H1 (cell line): ENCODE data around the gene REC8. TPM values are rescaled to one million over a fixed set of nuclear protein-coding genes. Genes with fewer than 3 reads are reported as not detected.

Experiments
- CTCF ChIA-PET: fragments of 300-600 bp; sonication (Branson Sonifier 250); formaldehyde crosslinking; loops from one replicate; lab custom pipeline; 2021; ENCODE audit not compliant: partially characterized antibody; lab: Charles Lee
- POLR2A ChIA-PET: fragments of 300-600 bp; sonication (Branson Sonifier 250); formaldehyde crosslinking; loops from one replicate; lab custom pipeline; 2021; ENCODE audit warnings: inconsistent platforms; ENCODE audit not compliant: partially characterized antibody; lab: Charles Lee
- DNase-seq, 2 experiments: peaks; one replicate each; pipeline versions ENCODE4 v3.0.0 to v3.0.0-alpha.2; 2010 to 2022; ENCODE audit warnings: low spot score in 2 of 2, low read depth in 1 of 2, mixed read lengths in 1 of 2
- FAIRE-seq: peaks from 2 replicates; lab custom pipeline; 2011; peaks lifted over from hg19 to GRCh38; lab: Jason Lieb, UNC
- H2AFZ ChIP-seq: 2 replicates; pipeline ENCODE4 v1.8.1; 2012; ENCODE audit warnings: low read length, inconsistent platforms
- H2AK5ac ChIP-seq: 2 replicates; pipeline ENCODE4 v1.6.1; 2013; ENCODE audit warnings: low read depth, low read length
- H2BK120ac ChIP-seq: replicated peaks from 2 replicates; pipeline ENCODE3; 2013; ENCODE audit warnings: low read depth, low read length, inconsistent platforms
- H2BK12ac ChIP-seq: 2 replicates; pipeline ENCODE4 v1.6.1; 2013; ENCODE audit warnings: low read depth, low read length
- H2BK15ac ChIP-seq: 2 replicates; pipeline ENCODE4 v1.6.1; 2013; ENCODE audit warnings: low read length
- H2BK20ac ChIP-seq: 2 replicates; pipeline ENCODE4 v1.6.1; 2013; ENCODE audit warnings: low read length
- H2BK5ac ChIP-seq: 2 replicates; pipeline ENCODE4 v1.6.1; 2013; ENCODE audit warnings: low read depth, low read length
- H3K14ac ChIP-seq: 2 replicates; pipeline ENCODE4 v1.6.1; 2013; ENCODE audit warnings: inconsistent platforms; ENCODE audit not compliant: insufficient read length
- H3K18ac ChIP-seq: 2 replicates; pipeline ENCODE4 v1.6.1; 2013; ENCODE audit warnings: low read length; ENCODE audit errors: extremely low read depth
- H3K23ac ChIP-seq: 2 replicates; pipeline ENCODE4 v1.6.1; 2013; ENCODE audit warnings: inconsistent platforms; ENCODE audit not compliant: insufficient read length
- H3K23me2 ChIP-seq: 2 replicates; pipeline ENCODE4 v1.6.1; 2013; ENCODE audit warnings: low read depth, low read length
- H3K27ac ChIP-seq: 2 replicates; pipeline ENCODE4 v1.6.1; 2011; ENCODE audit warnings: low read depth, low read length, inconsistent platforms
- H3K27me3 ChIP-seq, 4 experiments: replicated peaks in 1 of 4; 1 replicate in 1 of 4; 2 replicates in 3 of 4; pipeline versions ENCODE4 v1.6.1 to v1.8.1; 2011 to 2013; ENCODE audit warnings: low read length in 3 of 4, mild to moderate bottlenecking in 3 of 4, inconsistent platforms in 2 of 4, mixed read lengths in 2 of 4, moderate library complexity in 1 of 4; ENCODE audit not compliant: control insufficient read depth in 3 of 4, insufficient read depth in 3 of 4; ENCODE audit errors: extremely low read depth in 1 of 4
- H3K36me3 ChIP-seq, 4 experiments: 2 replicates each; pipeline versions ENCODE4 v1.6.1 to v1.8.1; 2011 to 2013; ENCODE audit warnings: mild to moderate bottlenecking in 4 of 4, low read length in 3 of 4, moderate library complexity in 2 of 4, control low read depth in 1 of 4, inconsistent platforms in 1 of 4; ENCODE audit not compliant: insufficient read depth in 4 of 4, control insufficient read depth in 2 of 4
- H3K4ac ChIP-seq: replicated peaks from 2 replicates; pipeline ENCODE3; 2013; ENCODE audit warnings: low read length, low read depth, mixed read lengths, inconsistent platforms; ENCODE audit not compliant: insufficient read length
- H3K4me1 ChIP-seq, 4 experiments: replicated peaks in 1 of 4; 1 replicate in 1 of 4; 2 replicates in 3 of 4; pipeline versions ENCODE4 v1.6.1 to v1.8.1; 2011 to 2013; ENCODE audit warnings: low read length in 3 of 4, inconsistent platforms in 2 of 4, mixed read lengths in 1 of 4; ENCODE audit not compliant: insufficient read depth in 4 of 4, control insufficient read depth in 3 of 4
- H3K4me2 ChIP-seq, 2 experiments: 2 replicates each; pipeline versions ENCODE4 v1.6.1 to v1.8.1; 2011 to 2013; ENCODE audit warnings: low read depth in 2 of 2, low read length in 2 of 2, control low read depth in 1 of 2, inconsistent platforms in 1 of 2, mild to moderate bottlenecking in 1 of 2; ENCODE audit not compliant: insufficient read depth in 1 of 2
- H3K4me3 ChIP-seq, 4 experiments: fragments of 200-600, 300-600 bp in 1 of 4; sonication (generic), shearing (Covaris generic), sonication (Bioruptor Twin) in 1 of 4; 2 replicates each; pipeline versions ENCODE4 v1.5.1 to v1.8.1; 2011 to 2016; ENCODE audit warnings: low read length in 4 of 4, low read depth in 3 of 4, control low read depth in 2 of 4, inconsistent platforms in 2 of 4, mild to moderate bottlenecking in 2 of 4, mixed read lengths in 1 of 4, moderate library complexity in 1 of 4; ENCODE audit not compliant: insufficient read depth in 2 of 4; ENCODE audit errors: extremely low read depth in 1 of 4
- H3K56ac ChIP-seq: replicated peaks from 2 replicates; pipeline ENCODE3; 2013; ENCODE audit warnings: low read depth, mild to moderate bottlenecking, mixed read lengths, low read length, inconsistent platforms; ENCODE audit not compliant: insufficient read length
- H3K79me1 ChIP-seq: 2 replicates; pipeline ENCODE4 v1.6.1; 2013; ENCODE audit warnings: low read depth, low read length, control low read depth
- H3K79me2 ChIP-seq, 2 experiments: 2 replicates each; pipeline versions ENCODE4 v1.6.1 to v1.8.1; 2012 to 2013; ENCODE audit warnings: low read length in 2 of 2, mild to moderate bottlenecking in 2 of 2, inconsistent platforms in 1 of 2; ENCODE audit not compliant: insufficient read depth in 2 of 2, control insufficient read depth in 1 of 2
- H3K9ac ChIP-seq, 4 experiments: replicated peaks in 1 of 4; 1 replicate in 1 of 4; 2 replicates in 3 of 4; pipeline versions ENCODE4 v1.6.1 to v1.8.1; 2011 to 2013; ENCODE audit warnings: low read depth in 3 of 4, low read length in 3 of 4, control low read depth in 2 of 4, mild to moderate bottlenecking in 2 of 4, moderate library complexity in 2 of 4, inconsistent platforms in 1 of 4; ENCODE audit errors: extremely low read depth in 1 of 4
- H3K9me3 ChIP-seq, 2 experiments: 2 replicates each; pipeline versions ENCODE4 v1.6.1 to v1.8.1; 2012 to 2013; ENCODE audit warnings: mild to moderate bottlenecking in 2 of 2, moderate library complexity in 2 of 2, control low read depth in 1 of 2, inconsistent platforms in 1 of 2, low read depth in 1 of 2, low read length in 1 of 2, mixed read lengths in 1 of 2; ENCODE audit not compliant: insufficient read depth in 2 of 2
- H4K20me1 ChIP-seq, 2 experiments: replicated peaks in 1 of 2; 2 replicates each; pipeline versions ENCODE3 to v1.8.1; 2011 to 2013; ENCODE audit warnings: inconsistent platforms in 2 of 2, low read length in 2 of 2, mild to moderate bottlenecking in 1 of 2; ENCODE audit not compliant: insufficient read depth in 2 of 2, control insufficient read depth in 1 of 2
- H4K5ac ChIP-seq: 2 replicates; pipeline ENCODE4 v1.6.1; 2013; ENCODE audit warnings: low read length, low read depth, mixed read lengths, inconsistent platforms; ENCODE audit not compliant: insufficient read length
- H4K8ac ChIP-seq: 2 replicates; pipeline ENCODE4 v1.8.0; 2013; ENCODE audit warnings: mild to moderate bottlenecking, moderate library complexity, low read length, inconsistent platforms; ENCODE audit not compliant: insufficient read depth; ENCODE audit errors: extremely low read depth
- H4K91ac ChIP-seq: replicated peaks from 2 replicates; pipeline ENCODE3; 2013; ENCODE audit warnings: low read length, mixed read lengths, inconsistent platforms; ENCODE audit not compliant: insufficient read length
- CBX5 ChIP-seq: fragments of 300-800, 300-1000 bp; sonication (generic); IDR thresholded peaks from 2 replicates; pipeline ENCODE4 v1.7.1; 2016; ENCODE audit warnings: antibody characterized with exemption, low read length, low read depth
- CHD1 ChIP-seq: IDR thresholded peaks from 2 replicates; pipeline ENCODE4 v1.6.1; 2012; ENCODE audit warnings: low read depth, low read length, improper control_type of control experiment
- FOSL1 ChIP-seq: IDR thresholded peaks from 2 replicates; pipeline ENCODE4 v1.6.1; 2011; ENCODE audit warnings: mild to moderate bottlenecking, low read depth, low read length, moderate library complexity; ENCODE audit not compliant: insufficient read depth
- GABPA ChIP-seq: IDR thresholded peaks from 2 replicates; pipeline ENCODE4 v1.6.1; 2011; ENCODE audit warnings: mild to moderate bottlenecking, low read length, moderate library complexity, borderline replicate concordance; ENCODE audit not compliant: insufficient read depth
- MAFK ChIP-seq: IDR thresholded peaks from 2 replicates; pipeline ENCODE4 v1.6.1; 2012; ENCODE audit warnings: low read depth, mild to moderate bottlenecking, improper control_type of control experiment, low read length
- NANOG ChIP-seq: IDR thresholded peaks from 2 replicates; pipeline ENCODE4 v1.6.1; 2011; ENCODE audit warnings: low read length, low read depth, mild to moderate bottlenecking, inconsistent platforms; ENCODE audit not compliant: insufficient read depth, poor library complexity, severe bottlenecking
- POLR2A ChIP-seq, 2 experiments: IDR thresholded peaks; 1 replicate in 1 of 2; 2 replicates in 1 of 2; pipeline ENCODE4 v1.6.1; 2011; ENCODE audit warnings: low read depth in 2 of 2, low read length in 2 of 2, mild to moderate bottlenecking in 2 of 2; ENCODE audit errors: control extremely low read depth in 1 of 2
- POU5F1 ChIP-seq: IDR thresholded peaks from 2 replicates; pipeline ENCODE4 v1.6.1; 2011; ENCODE audit warnings: low read depth, mild to moderate bottlenecking, low read length, moderate library complexity
- SIN3A ChIP-seq, 2 experiments: IDR thresholded peaks in 1 of 2; conservative IDR thresholded peaks in 1 of 2; 2 replicates each; pipeline ENCODE4 v1.6.1; 2011 to 2012; ENCODE audit warnings: low read length in 2 of 2, improper control_type of control experiment in 1 of 2, low read depth in 1 of 2, mild to moderate bottlenecking in 1 of 2
- TAF1 ChIP-seq: IDR thresholded peaks from 2 replicates; pipeline ENCODE4 v1.6.1; 2011; ENCODE audit warnings: mild to moderate bottlenecking, low read depth, low read length
- TAF7 ChIP-seq: optimal IDR thresholded peaks from 2 replicates; pipeline ENCODE3; 2011; ENCODE audit warnings: low read depth, mild to moderate bottlenecking, inconsistent platforms, low read length, moderate library complexity, borderline replicate concordance
- TCF12 ChIP-seq: IDR thresholded peaks from 2 replicates; pipeline ENCODE4 v1.6.1; 2011; ENCODE audit warnings: low read depth, mild to moderate bottlenecking, low read length
- WGBS, 2 experiments: shearing (Covaris generic) in 1 of 2; methylation state at CpG; one replicate each; pipeline versions ENCODE4 v1.1.6 to v1.1.7; 2013 to 2015; ENCODE audit warnings: low lambda C conversion rate in 2 of 2, mixed read lengths in 2 of 2, inconsistent platforms in 1 of 2, low coverage in 1 of 2, missing lambda C conversion rate in 1 of 2; ENCODE audit not compliant: insufficient replicate concordance in 2 of 2, insufficient coverage in 1 of 2, insufficient read length in 1 of 2; ENCODE audit errors: extremely low coverage in 1 of 2, missing lambda C conversion rate in 1 of 2; 5-methylcytosine and 5-hydroxymethylcytosine counted together
- polyA plus RNA-seq, 7 experiments: library from polyadenylated mRNA; depleted of rRNA in 3 of 7; stranded (reverse) in 5 of 7; unstranded in 2 of 7; fragments of >200 nt in 5 of 7; fragments of 200-250 nt in 2 of 7; gene quantifications; 1 replicate in 5 of 7; 2 replicates in 1 of 7; 4 replicates in 1 of 7; pipeline versions ENCODE4 v1.2.1 to v1.2.3, GENCODE V29; 2011 to 2013; ENCODE audit warnings: missing spikeins in 2 of 7, mixed read lengths in 2 of 7
- total RNA-seq: library from RNA; stranded (reverse); fragmentation: NEBNext Ultra II Directional; extraction: Animal tissue kit (Norgen Biotek cat#: 25700); gene quantifications from 2 replicates; pipeline ENCODE4 v1.2.1, GENCODE V29; 2021

Gene REC8
- total and polyA plus RNA-seq, 2 of the 8 experiments (the other 6 are each of a cell fraction or from before 2014, with no cell fraction given) = 9.8 to 28.5 TPM

GRCh38 chr14:24146453-24146977 is 25.4 kb upstream of the REC8 start, which contains the start of gene PSME2:
TSS of gene PSME2 (minus strand) at chr14:24146610. CDS start at chr14:24146581, 29 bp downstream.
- H3K4me1 ChIP-seq = peaks cover 0 to 10% (median 8%) of the 10 kb centered on the region in 4 experiments; a peak in 5 of 7 replicates
- no peak within 1 kb of the TSS for H3K23ac ChIP-seq
- H3K56ac ChIP-seq = peak within 1 kb of the TSS; percentile 52
- H3K79me2 ChIP-seq = peaks cover 0 to 28% of the 10 kb centered on the region in 2 experiments; a peak in 3 of 4 replicates
- peak within 1 kb of the TSS; percentile 92 to 98 (median 96) for H3K4me3 ChIP-seq
- peak within 1 kb of the TSS; percentile 53; the same call in 1 of the 2 replicates for H3K18ac ChIP-seq
- DNase-seq (peak in 1 of 2 experiments; percentile 93), FAIRE-seq (no peak)
- H3K27me3 ChIP-seq = no peaks in the 10 kb centered on the region
- H3K14ac ChIP-seq = no peak within 1 kb of the TSS
- H3K9me3 ChIP-seq = no peaks in the 10 kb centered on the region
- no peak within 1 kb of the TSS for H4K91ac ChIP-seq
- H3K79me1 ChIP-seq = peaks cover 11% of the 10 kb centered on the region; the same call in 1 of the 2 replicates
- peak within 1 kb of the TSS; percentile 45; the same call in 1 of the 2 replicates for H3K27ac ChIP-seq
- H3K23me2 ChIP-seq = peaks cover 10% of the 10 kb centered on the region
- H2AFZ ChIP-seq = peak within 1 kb of the TSS; percentile 83; the same call in 1 of the 2 replicates
- peaks cover 11 to 30% (median 24%) of the 10 kb centered on the region in 4 experiments for H3K36me3 ChIP-seq
- ChIA-PET CTCF (interaction anchor here (0.6 to 3.7 kb wide), 8 partner anchors 9 to 89 kb away, joined by 3 to 24 read pairs (median 5); partner anchors contain the start of genes DCAF11, IRF9 and PSME1), POLR2A (interaction anchor here (0.6 to 9.6 kb wide), 21 partner anchors 9 to 1178 kb away, joined by 3 to 86 read pairs (median 5); partner anchors contain the start of genes CHMP4A, DCAF11, DHRS1 and IPO4)
- no peak within 1 kb of the TSS for H2BK15ac ChIP-seq
- 0% methylated on average over 13 of the region's 25 CpGs; no CpG with 5 or more reads in 1 of the 2 experiments for WGBS, 2 experiments
- H4K20me1 ChIP-seq = peaks cover 0 to 18% of the 10 kb centered on the region in 2 experiments
- H2BK5ac ChIP-seq = peak within 1 kb of the TSS; percentile 94
- peak within 1 kb of the TSS; percentile 2 for H4K5ac ChIP-seq
- no peak within 1 kb of the TSS for H2BK20ac ChIP-seq
- H3K4me2 ChIP-seq = peak within 1 kb of the TSS; percentile 83 to 96
- H4K8ac ChIP-seq = no peak within 1 kb of the TSS; the same call in 1 of the 2 replicates
- no peak within 1 kb of the TSS for H3K4ac ChIP-seq
- peak within 1 kb of the TSS; percentile 66 to 73 (median 70) for H3K9ac ChIP-seq
- H2BK120ac ChIP-seq = no peak within 1 kb of the TSS
- no peak within 1 kb of the TSS for H2AK5ac ChIP-seq
- 0 out of 2 replicates have a peak within 1 kb of the TSS, but pooled peaks have one; percentile 46 for H2BK12ac ChIP-seq
- TF ChIP-seq FOSL1 (no peak), NANOG (no peak), POLR2A (IDR thresholded peaks at IDR 0.05; ENCODE audit: control extremely low read depth in 1 of 2, low read depth in 2 of 2, low read length in 2 of 2) (no peak; a peak in 1 of 3 replicates), SIN3A (conservative IDR thresholded peaks at IDR 0.05 in 1 of 2, IDR thresholded peaks at IDR 0.05 in 1 of 2; ENCODE audit: low read depth in 1 of 2, low read length in 2 of 2) (peak in 1 of 2 experiments; percentile 89; a peak in 2 of 4 replicates), CBX5 (no peak), TCF12 (no peak), TAF1 (peak; percentile 73; the same call in 1 of the 2 replicates), TAF7 (peak; percentile 81), CHD1 (no peak), POU5F1 (no peak), GABPA (no peak), MAFK (no peak)
